Spleen (tissue), 7 donors: Measurements from ENCODE around the gene TTLL6.

ENCODE experiments used
- CTCF ChIP-seq, 11 experiments: fragments of 200-600 bp in 7 of 11; fragments of 450-650 bp in 4 of 11; sonication (generic) in 4 of 11; IDR thresholded peaks in 8 of 11; conservative IDR thresholded peaks in 3 of 11; 1 replicate in 7 of 11; 2 replicates in 4 of 11; pipeline versions ENCODE4 v1.4.0 to v1.8.0; 2016 to 2021; ENCODE audit warnings: antibody characterized with exemption in 11 of 11, inconsistent platforms in 4 of 11, mild to moderate bottlenecking in 1 of 11
- POLR2A ChIP-seq, 3 donors: fragments of 450-650 bp; IDR thresholded peaks; one replicate each; pipeline ENCODE4 v1.5.1; 2017; ENCODE audit warnings: antibody characterized with exemption in 3 of 3, mild to moderate bottlenecking in 1 of 3
- POLR2AphosphoS5 ChIP-seq, 3 donors: sonication (generic); formaldehyde crosslinking; IDR thresholded peaks; one replicate each; pipeline ENCODE4 v1.5.1; 2017; ENCODE audit warnings: antibody characterized with exemption in 3 of 3
- donor health status: DM: no; HTN: no; CAD: no; lungs with moderate emphysema.
- donor health status: DM: no; HTN: no; CAD: no.
- donor health status: DM: no; HTN: no; CAD: no.

GRCh38 chr17:48724251-48725003 is 92.6 kb downstream of the TTLL6 start:
- TF ChIP-seq CTCF (IDR thresholded peaks at IDR 0.05 in 8 of 11, conservative IDR thresholded peaks at IDR 0.05 in 3 of 11) = peak in 10 of 11 experiments; percentile 50 to 82 (median 68)
- TF ChIP-seq POLR2AphosphoS5 (IDR thresholded peaks at IDR 0.05) = no peak
- no peak for TF ChIP-seq POLR2A (IDR thresholded peaks at IDR 0.05)
